Hepatocyte (in vitro differentiated cells): ENCODE results near the gene AKR7A3. TPM values are rescaled to one million over a fixed set of nuclear protein-coding genes. Genes with fewer than 3 reads are reported as not detected.
"Not testable (repeated sequence)": the region's sequence is repeated elsewhere in the genome, so short reads cannot be mapped to it uniquely, and the experiment has no call there.

ENCODE experiments used
- DNase-seq: peaks from one replicate; pipeline ENCODE4 v3.0.0-alpha.2; 2016; ENCODE audit warnings: low spot score
- H2AFZ ChIP-seq: fragments of 200-600 bp; sonication (generic); 2 replicates; pipeline ENCODE4 v1.6.0; 2016; ENCODE audit warnings: antibody characterized with exemption, mild to moderate bottlenecking
- H3K27ac ChIP-seq: fragments of 200-600 bp; sonication (generic); 2 replicates; pipeline ENCODE4 v1.5.1; 2016; ENCODE audit warnings: mild to moderate bottlenecking
- H3K27me3 ChIP-seq: fragments of 200-600 bp; sonication (generic); 2 replicates; pipeline ENCODE4 v1.6.1; 2016
- H3K36me3 ChIP-seq: fragments of 200-600 bp; sonication (generic); replicated peaks from 2 replicates; pipeline ENCODE4 v1.5.1; 2016; ENCODE audit warnings: low read depth; ENCODE audit not compliant: insufficient read depth
- H3K4me1 ChIP-seq: fragments of 200-600 bp; sonication (generic); 2 replicates; pipeline ENCODE4 v1.5.1; 2016; ENCODE audit warnings: mild to moderate bottlenecking, moderate library complexity; ENCODE audit not compliant: insufficient read depth
- H3K4me2 ChIP-seq: fragments of 200-600 bp; sonication (generic); 2 replicates; pipeline ENCODE4 v1.6.0; 2016
- H3K4me3 ChIP-seq: fragments of 200-600 bp; sonication (generic); 2 replicates; pipeline ENCODE4 v1.5.1; 2016; ENCODE audit warnings: mild to moderate bottlenecking
- H3K79me2 ChIP-seq: fragments of 200-600 bp; sonication (generic); 2 replicates; pipeline ENCODE4 v1.6.0; 2017; ENCODE audit warnings: mild to moderate bottlenecking
- H3K9me2 ChIP-seq: fragments of 200-600 bp; sonication (generic); replicated peaks from 2 replicates; pipeline ENCODE4 v1.6.0; 2017; ENCODE audit warnings: mild to moderate bottlenecking; ENCODE audit not compliant: insufficient read depth
- H3K9me3 ChIP-seq: fragments of 200-600 bp; sonication (generic); 2 replicates; pipeline ENCODE4 v1.5.1; 2016; ENCODE audit warnings: low read depth, mild to moderate bottlenecking
- H4K20me1 ChIP-seq: fragments of 200-600 bp; sonication (generic); 2 replicates; pipeline ENCODE4 v1.6.0; 2016; ENCODE audit warnings: mild to moderate bottlenecking; ENCODE audit not compliant: insufficient read depth, poor library complexity, severe bottlenecking
- EZH2 ChIP-seq: fragments of 200-600 bp; sonication (generic); IDR thresholded peaks from 2 replicates; pipeline ENCODE4 v1.6.1; 2016; ENCODE audit warnings: antibody characterized with exemption, mild to moderate bottlenecking, borderline replicate concordance
- EZH2phosphoT487 ChIP-seq: fragments of 200-600 bp; sonication (generic); IDR thresholded peaks from one replicate; pipeline ENCODE4 v1.6.1; 2018; ENCODE audit warnings: antibody characterized with exemption, mild to moderate bottlenecking, low read depth, moderate library complexity; ENCODE audit not compliant: unreplicated experiment, severe bottlenecking
- WGBS: methylation state at CpG from one replicate; pipeline ENCODE4 v1.1.6; 2016; ENCODE audit warnings: low lambda C conversion rate; ENCODE audit errors: missing lambda C conversion rate; 5-methylcytosine and 5-hydroxymethylcytosine counted together
- polyA plus RNA-seq: library from polyadenylated mRNA; unstranded; fragments of >200 nt; fragmentation: Nextera tagmentation; extraction: Ambion mirVana; gene quantifications from 2 replicates; pipeline ENCODE4 v1.2.1, GENCODE V29; 2016
- total RNA-seq: library from RNA; depleted of rRNA; stranded (reverse); fragments of >200 nt; gene quantifications from 2 replicates; pipeline ENCODE4 v1.2.3, GENCODE V29; 2014
- TF ChIP-seq, protein P1 (sequence below): fragments of 200-600 bp; sonication (generic); IDR thresholded peaks from 2 replicates; pipeline ENCODE4 v1.5.1; 2016; ENCODE audit warnings: antibody characterized with exemption, mild to moderate bottlenecking; ENCODE audit not compliant: poor library complexity

The AKR7A3 gene
- total and polyA plus RNA-seq, 2 experiments from 2014 or later, result 1.5 to 2.3 TPM

DNA sequence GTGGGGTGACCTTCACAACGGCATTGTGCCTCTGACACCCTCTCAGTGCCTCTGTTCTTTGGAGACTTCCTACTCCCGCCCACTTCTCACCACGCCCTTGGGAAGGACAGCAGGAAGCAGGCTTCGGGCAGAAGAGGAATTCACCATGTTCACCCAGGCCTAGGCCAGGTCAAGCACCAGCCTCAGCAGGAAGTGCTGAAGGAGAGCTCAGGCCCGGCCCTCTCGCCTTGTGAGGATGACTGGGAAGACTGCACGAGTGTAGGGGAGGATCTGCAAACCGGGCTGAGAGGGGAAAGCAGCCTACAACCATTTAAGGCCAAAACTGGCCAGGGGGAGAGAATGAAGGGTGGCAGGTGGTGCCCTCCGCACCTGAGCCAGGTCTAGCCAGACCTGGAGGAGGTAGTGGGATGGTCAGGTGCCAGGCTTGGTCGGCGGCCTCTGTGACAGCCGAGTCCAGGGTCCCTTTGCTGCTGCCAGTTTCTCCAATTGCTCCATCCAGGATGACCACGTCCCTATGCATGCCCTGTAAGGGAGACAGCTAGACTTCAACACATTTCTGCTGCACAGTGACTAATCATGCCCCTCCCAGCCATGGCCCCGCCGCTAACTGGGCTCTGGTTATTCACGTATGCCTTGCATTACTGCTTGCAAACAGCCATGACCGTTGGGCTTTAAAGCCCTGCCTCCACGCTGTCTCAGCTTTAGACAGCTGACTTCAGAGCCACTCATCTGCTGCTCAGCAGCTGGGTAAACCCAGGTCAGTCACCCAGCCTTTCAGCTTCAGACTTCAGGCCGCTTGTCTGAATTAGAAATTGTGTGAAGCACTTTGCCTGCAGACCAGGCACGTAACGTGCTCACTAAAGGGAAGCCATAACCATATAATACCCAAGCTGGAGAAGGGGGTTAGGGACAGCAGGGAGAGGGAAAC, 28.1 kb downstream of the AKR7A3 start:
- no peak overlapping the region for H3K4me2 ChIP-seq
- TF ChIP-seq EZH2phosphoT487 (no peak), EZH2 (no peak)
- TF ChIP-seq, protein P1, sequence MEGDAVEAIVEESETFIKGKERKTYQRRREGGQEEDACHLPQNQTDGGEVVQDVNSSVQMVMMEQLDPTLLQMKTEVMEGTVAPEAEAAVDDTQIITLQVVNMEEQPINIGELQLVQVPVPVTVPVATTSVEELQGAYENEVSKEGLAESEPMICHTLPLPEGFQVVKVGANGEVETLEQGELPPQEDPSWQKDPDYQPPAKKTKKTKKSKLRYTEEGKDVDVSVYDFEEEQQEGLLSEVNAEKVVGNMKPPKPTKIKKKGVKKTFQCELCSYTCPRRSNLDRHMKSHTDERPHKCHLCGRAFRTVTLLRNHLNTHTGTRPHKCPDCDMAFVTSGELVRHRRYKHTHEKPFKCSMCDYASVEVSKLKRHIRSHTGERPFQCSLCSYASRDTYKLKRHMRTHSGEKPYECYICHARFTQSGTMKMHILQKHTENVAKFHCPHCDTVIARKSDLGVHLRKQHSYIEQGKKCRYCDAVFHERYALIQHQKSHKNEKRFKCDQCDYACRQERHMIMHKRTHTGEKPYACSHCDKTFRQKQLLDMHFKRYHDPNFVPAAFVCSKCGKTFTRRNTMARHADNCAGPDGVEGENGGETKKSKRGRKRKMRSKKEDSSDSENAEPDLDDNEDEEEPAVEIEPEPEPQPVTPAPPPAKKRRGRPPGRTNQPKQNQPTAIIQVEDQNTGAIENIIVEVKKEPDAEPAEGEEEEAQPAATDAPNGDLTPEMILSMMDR, result no peak
- no peaks in the 10 kb centered on the region for H4K20me1 ChIP-seq
- H3K36me3 ChIP-seq, result no peaks in the 10 kb centered on the region
- no peaks in the 10 kb centered on the region for H3K9me3 ChIP-seq
- H3K27me3 ChIP-seq, result no peaks in the 10 kb centered on the region
- 88% methylated on average over 21 of the region's 21 CpGs for WGBS
- no peak overlapping the region for H3K27ac ChIP-seq
- H2AFZ ChIP-seq, result no peak overlapping the region
- H3K79me2 ChIP-seq, result no peaks in the 10 kb centered on the region
- H3K9me2 ChIP-seq, result no peaks in the 10 kb centered on the region
- no peak overlapping the region for H3K4me3 ChIP-seq
- peak; percentile 17 for DNase-seq
- no peaks in the 10 kb centered on the region for H3K4me1 ChIP-seq

DNA sequence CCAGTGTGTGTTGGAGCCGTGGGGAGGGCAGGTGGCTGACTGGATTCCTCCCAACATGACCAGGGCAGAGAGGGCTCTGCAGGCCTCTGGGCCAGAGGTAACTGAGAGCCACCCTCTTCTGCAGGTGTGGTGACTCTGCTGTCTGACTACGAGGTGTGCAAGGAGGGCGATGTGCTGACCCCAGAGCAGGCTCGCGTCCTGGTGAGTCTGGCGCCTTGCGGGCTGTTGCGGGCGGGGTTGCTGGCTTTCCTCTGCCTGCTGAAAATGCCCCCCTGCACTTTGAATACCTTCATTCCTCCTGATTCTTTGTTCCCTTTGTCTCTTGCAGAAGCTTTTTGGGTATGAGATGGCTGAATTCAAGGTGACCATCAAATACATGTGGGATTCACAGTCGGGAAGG, 30.2 kb downstream of the AKR7A3 start:
- Histone ChIP-seq H3K4me3 (no peak overlapping the region), H3K4me1 (no peaks in the 10 kb centered on the region), H3K9me2 (no peaks in the 10 kb centered on the region), H2AFZ (no peak overlapping the region), H3K27me3 (no peaks in the 10 kb centered on the region), H3K36me3 (no peaks in the 10 kb centered on the region), H3K9me3 (no peaks in the 10 kb centered on the region), H4K20me1 (no peaks in the 10 kb centered on the region), H3K4me2 (no peak overlapping the region), H3K27ac (no peak overlapping the region), H3K79me2 (peaks cover 18% of the 10 kb centered on the region)
- TF ChIP-seq EZH2 (no peak), EZH2phosphoT487 (no peak)
- TF ChIP-seq, protein P1, result no peak
- 97% methylated on average over 10 of the region's 10 CpGs for WGBS
- DNase-seq, result no peak

DNA sequence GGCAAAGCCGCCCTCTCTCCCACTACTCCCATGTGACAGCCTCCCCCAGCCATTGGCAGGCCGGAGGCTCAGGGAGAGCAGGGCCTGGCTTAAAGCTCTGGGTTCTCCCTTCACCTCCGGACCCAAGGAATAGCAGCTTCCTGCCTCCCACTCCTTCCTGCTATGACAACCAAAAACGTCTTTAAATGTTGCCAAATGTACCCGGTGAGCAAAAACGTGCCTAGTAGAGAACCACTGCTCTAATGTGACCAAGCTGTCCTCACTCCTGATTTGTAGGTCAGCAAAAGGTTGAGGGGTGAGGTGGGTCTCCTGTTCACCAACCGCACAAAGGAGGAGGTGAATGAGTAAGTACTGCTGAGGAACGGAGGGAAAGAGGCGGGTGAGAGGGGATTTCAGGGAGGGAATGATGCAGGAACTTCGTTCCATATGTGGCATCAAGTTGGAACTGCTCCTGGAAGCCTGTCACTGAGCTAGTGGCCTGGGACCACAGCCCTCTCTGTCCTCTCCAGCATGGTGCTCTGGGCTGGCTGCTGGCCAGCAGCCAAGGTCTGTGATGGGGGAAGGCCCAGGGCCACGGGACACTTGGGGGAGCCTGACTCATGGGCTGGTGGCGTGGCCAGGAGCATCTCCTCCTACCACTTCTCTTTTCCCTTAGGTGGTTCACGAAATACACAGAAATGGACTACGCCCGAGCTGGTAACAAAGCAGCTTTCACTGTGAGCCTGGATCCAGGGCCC, 31.2 kb downstream of the AKR7A3 start:
- Histone ChIP-seq H3K4me1 (peaks cover 9% of the 10 kb centered on the region), H3K36me3 (no peaks in the 10 kb centered on the region), H2AFZ (no peak overlapping the region), H3K9me3 (no peaks in the 10 kb centered on the region), H3K79me2 (peaks cover 28% of the 10 kb centered on the region), H3K27ac (no peak overlapping the region), H4K20me1 (no peaks in the 10 kb centered on the region), H3K4me3 (no peak overlapping the region), H3K9me2 (no peaks in the 10 kb centered on the region), H3K4me2 (no peak overlapping the region), H3K27me3 (no peaks in the 10 kb centered on the region)
- TF ChIP-seq, protein P1, result no peak
- TF ChIP-seq EZH2phosphoT487 (no peak), EZH2 (no peak)
- DNase-seq, result no peak
- 87% methylated on average over 15 of the region's 15 CpGs for WGBS

DNA sequence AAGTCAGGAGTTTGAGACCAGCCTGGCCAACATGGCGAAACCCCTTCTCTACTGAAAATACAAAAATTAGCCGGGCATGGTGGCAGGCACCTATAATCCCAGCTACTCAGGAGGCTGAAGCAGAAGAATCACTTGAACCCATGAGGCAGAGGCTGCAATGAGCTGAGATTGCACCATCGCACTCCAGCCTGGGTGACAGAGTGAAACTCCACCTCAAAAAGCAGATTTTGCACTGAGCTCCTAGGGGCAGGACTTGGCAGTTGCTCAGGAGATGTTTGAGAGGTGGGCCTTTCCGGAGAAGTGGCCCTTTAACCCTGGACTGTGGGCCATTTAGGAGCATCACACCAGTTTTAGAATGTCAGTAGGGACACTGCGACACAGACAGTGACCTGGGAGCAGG, 32.3 kb downstream of the AKR7A3 start:
- not testable (repeated sequence) for H4K20me1 ChIP-seq, H3K27me3 ChIP-seq, H3K36me3 ChIP-seq, H3K9me2 ChIP-seq, H3K4me2 ChIP-seq, H2AFZ ChIP-seq, DNase-seq, H3K4me3 ChIP-seq, H3K9me3 ChIP-seq, H3K27ac ChIP-seq
- Histone ChIP-seq H3K79me2 (peaks cover 34% of the 10 kb centered on the region), H3K4me1 (peaks cover 11% of the 10 kb centered on the region)
- 98% methylated on average over 5 of the region's 5 CpGs for WGBS
